B cell (primary cell): Measurements from ENCODE around the gene DRICH1. TPM values are rescaled to one million over a fixed set of nuclear protein-coding genes. Genes with fewer than 3 reads are reported as not detected.
"Not testable (repeated sequence)": the region's sequence is repeated elsewhere in the genome, so short reads cannot be mapped to it uniquely, and the experiment has no call there.

Experiments
- ATAC-seq: fragments of 200-7000 bp; cut with Tn5 transposase; one replicate; pipeline ENCODE4 v1.10.0; 2021; ENCODE audit warnings: low read depth, mild to moderate bottlenecking, moderate number of reproducible peaks, moderate library complexity
- CTCF ChIA-PET: fragments of 350-600 bp; sonication (Branson Sonifier 250); formaldehyde crosslinking; loops from one replicate; lab custom pipeline; 2021; ENCODE audit warnings: antibody characterized with exemption, inconsistent platforms; lab: Charles Lee
- POLR2A ChIA-PET: fragments of 350-600 bp; sonication (Branson Sonifier 250); formaldehyde crosslinking; loops from one replicate; lab custom pipeline; 2021; ENCODE audit warnings: antibody characterized with exemption; lab: Charles Lee
- DNase-seq: peaks from one replicate; pipeline ENCODE4 v3.0.0; 2013
- H2AFZ ChIP-seq: 2 replicates; pipeline ENCODE4 v1.6.1; 2012; ENCODE audit warnings: mild to moderate bottlenecking, low read depth, low read length; ENCODE audit not compliant: insufficient read depth, poor library complexity, severe bottlenecking
- H3K27ac ChIP-seq, 2 donors: 1 replicate in 1 of 2; 2 replicates in 1 of 2; pipeline ENCODE4 v1.5.1; 2012 to 2013; ENCODE audit warnings: low read length in 2 of 2, mild to moderate bottlenecking in 2 of 2, moderate library complexity in 1 of 2
- H3K27me3 ChIP-seq, 4 experiments: fragments of 200-600 bp in 1 of 4; sonication (generic) in 1 of 4; replicated peaks in 1 of 4; 1 replicate in 2 of 4; 2 replicates in 2 of 4; pipeline versions ENCODE4 v1.6.1 to v1.7.0; 2013 to 2016; ENCODE audit warnings: low read length in 3 of 4, mild to moderate bottlenecking in 2 of 4, mixed read lengths in 1 of 4, moderate library complexity in 1 of 4; ENCODE audit not compliant: insufficient read depth in 4 of 4, control insufficient read depth in 3 of 4; ENCODE audit errors: control extremely low read depth in 1 of 4
- H3K36me3 ChIP-seq, 2 experiments: replicated peaks in 1 of 2; 1 replicate in 1 of 2; 2 replicates in 1 of 2; pipeline versions ENCODE4 v1.6.1 to v1.7.1; 2013; ENCODE audit warnings: low read length in 1 of 2; ENCODE audit not compliant: insufficient read depth in 2 of 2, control insufficient read depth in 1 of 2; ENCODE audit errors: control extremely low read depth in 1 of 2, extremely low read depth in 1 of 2
- H3K4me1 ChIP-seq, 2 donors: fragments of 200-600 bp in 1 of 2; sonication (generic) in 1 of 2; 1 replicate in 1 of 2; 2 replicates in 1 of 2; pipeline versions ENCODE4 v1.5.1 to v1.6.1; 2013 to 2017; ENCODE audit warnings: low read length in 2 of 2; ENCODE audit not compliant: control insufficient read depth in 2 of 2, insufficient read depth in 2 of 2
- H3K4me2 ChIP-seq: replicated peaks from 2 replicates; pipeline ENCODE3; 2012; ENCODE audit warnings: mild to moderate bottlenecking, low read depth, low read length; ENCODE audit not compliant: poor library complexity, severe bottlenecking
- H3K4me3 ChIP-seq, 5 experiments: fragments of 200-600 bp in 1 of 5; sonication (generic) in 1 of 5; 1 replicate in 3 of 5; 2 replicates in 2 of 5; pipeline versions ENCODE4 v1.5.1 to v1.7.0; 2011 to 2016; ENCODE audit warnings: low read length in 4 of 5, mild to moderate bottlenecking in 4 of 5, low read depth in 2 of 5, control low read depth in 1 of 5, moderate library complexity in 1 of 5; ENCODE audit not compliant: insufficient read depth in 1 of 5; ENCODE audit errors: control extremely low read depth in 1 of 5, extremely low read depth in 1 of 5
- H3K79me2 ChIP-seq: fragments of 200-600 bp; sonication (generic); one replicate; pipeline ENCODE4 v1.6.0; 2016; ENCODE audit warnings: low read length; ENCODE audit not compliant: control insufficient read depth, insufficient read depth
- H3K9ac ChIP-seq: fragments of 200-600 bp; sonication (generic); 2 replicates; pipeline ENCODE4 v1.6.1; 2017; ENCODE audit warnings: mild to moderate bottlenecking, low read length, moderate library complexity
- H3K9me3 ChIP-seq, 3 donors: one replicate each; pipeline versions ENCODE4 v1.6.1 to v1.7.1; 2013; ENCODE audit warnings: low read length in 2 of 3; ENCODE audit not compliant: control insufficient read depth in 2 of 3, insufficient read depth in 1 of 3; ENCODE audit errors: control extremely low read depth in 1 of 3
- H4K20me1 ChIP-seq: 2 replicates; pipeline ENCODE4 v1.6.0; 2012; ENCODE audit warnings: mild to moderate bottlenecking, low read length; ENCODE audit not compliant: insufficient read depth, control insufficient read depth, poor library complexity, severe bottlenecking
- H3K27ac Mint-ChIP-seq: one replicate; pipeline ENCODE4 v1.8.0; 2021; ENCODE audit warnings: mixed read lengths
- H3K27me3 Mint-ChIP-seq: one replicate; pipeline ENCODE4 v1.8.0; 2021; ENCODE audit warnings: mixed read lengths
- H3K4me1 Mint-ChIP-seq: one replicate; pipeline ENCODE4 v1.8.0; 2021; ENCODE audit warnings: mixed read lengths
- H3K4me3 Mint-ChIP-seq: one replicate; pipeline ENCODE4 v1.8.0; 2021; ENCODE audit warnings: mixed read lengths
- H3K9me3 Mint-ChIP-seq: one replicate; pipeline ENCODE4 v1.8.0; 2022; ENCODE audit warnings: mixed read lengths; ENCODE audit not compliant: insufficient read depth
- EZH2 ChIP-seq: IDR thresholded peaks from 2 replicates; pipeline ENCODE4 v1.6.1; 2012; ENCODE audit warnings: borderline replicate concordance, low read depth, mild to moderate bottlenecking, moderate library complexity, low read length; ENCODE audit not compliant: insufficient read depth, poor library complexity, severe bottlenecking
- WGBS: methylation state at CpG from one replicate; pipeline ENCODE4 v1.1.5; 2013; ENCODE audit warnings: missing lambda C conversion rate; ENCODE audit not compliant: insufficient coverage; 5-methylcytosine and 5-hydroxymethylcytosine counted together
- intact Hi-C: fragments of 100-400 bp; cut with micrococcal nuclease; formaldehyde crosslinking; loops from one replicate; pipeline ENCODE4 v1.10.0; 2022
- polyA plus RNA-seq: library from polyadenylated mRNA; depleted of rRNA; stranded (reverse); fragments of >200 nt; gene quantifications from 2 replicates; pipeline ENCODE4 v1.2.3, GENCODE V29; 2012
- total RNA-seq, 2 donors: library from RNA; stranded (reverse); fragments of 120-200 nt in 1 of 2; gene quantifications; 1 replicate in 1 of 2; 2 replicates in 1 of 2; pipeline versions ENCODE4 v1.2.3 to v1.2.4, GENCODE V29; 2013 to 2022
- TF ChIP-seq, protein P1 (sequence below): fragments of 200-600 bp; IDR thresholded peaks from one replicate; pipeline ENCODE4 v1.8.0; 2022; ENCODE audit warnings: antibody characterized with exemption, mild to moderate bottlenecking

The DRICH1 gene
- total and polyA plus RNA-seq, 2 donors (not counting 1 experiment from before 2014, with no cell fraction given), result 0.37 to 1.5 TPM

DNA sequence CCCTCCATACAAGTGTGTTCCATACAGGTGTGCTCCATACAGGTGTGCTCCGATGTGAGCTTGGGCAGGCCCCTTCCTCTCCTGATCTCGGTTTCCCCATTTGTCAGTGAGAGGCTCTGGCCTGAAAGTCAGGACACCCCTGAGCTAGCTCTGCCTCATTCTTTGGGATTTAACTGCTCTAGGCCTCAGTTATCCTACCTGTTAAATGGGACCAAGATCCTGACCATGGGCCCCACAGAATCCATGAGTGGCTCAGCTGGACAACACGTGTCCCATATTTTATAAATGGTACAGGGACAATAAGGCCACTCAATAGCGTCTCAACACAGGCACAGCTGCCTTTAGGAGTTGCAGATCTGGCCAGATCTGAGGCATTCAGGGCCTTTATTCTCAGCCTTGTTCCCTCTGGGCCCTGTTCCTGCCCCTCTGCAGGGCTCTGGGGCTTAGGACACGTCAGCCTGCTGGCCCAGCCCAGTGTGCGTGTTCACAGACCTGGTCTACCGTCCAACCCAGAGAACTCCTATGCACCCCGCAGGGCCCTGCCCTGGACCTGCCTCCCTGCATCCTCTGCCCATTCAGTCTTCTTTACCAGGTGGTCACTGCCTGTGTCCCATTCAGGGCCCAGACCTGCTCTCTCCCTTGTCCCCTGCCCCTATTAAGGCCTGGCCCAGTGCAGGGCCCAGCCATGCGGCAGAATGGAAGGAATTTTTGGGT, 33.2 kb downstream of the DRICH1 start:
- H3K27me3 Mint-ChIP-seq, result no peaks in the 10 kb centered on the region
- WGBS, result 97% methylated on average over 9 of the region's 9 CpGs
- intact Hi-C loops, result no loop called here
- no peak overlapping the region for H2AFZ ChIP-seq
- H3K27ac Mint-ChIP-seq, result no peak overlapping the region
- no peak for ATAC-seq
- no peaks in the 10 kb centered on the region for H3K36me3 ChIP-seq
- H3K27ac ChIP-seq, result no peak overlapping the region
- DNase-seq, result no peak
- H3K9me3 ChIP-seq, result no peaks in the 10 kb centered on the region
- no peak overlapping the region for H3K4me2 ChIP-seq
- no peak overlapping the region for H3K4me3 Mint-ChIP-seq
- H4K20me1 ChIP-seq, result no peaks in the 10 kb centered on the region
- no peaks in the 10 kb centered on the region for H3K4me1 Mint-ChIP-seq
- no peak overlapping the region for H3K4me3 ChIP-seq
- H3K79me2 ChIP-seq, result no peaks in the 10 kb centered on the region
- ChIA-PET CTCF (no interaction called here), POLR2A (no interaction called here)
- no peaks in the 10 kb centered on the region for H3K27me3 ChIP-seq
- H3K9me3 Mint-ChIP-seq, result no peaks in the 10 kb centered on the region
- no peak overlapping the region for H3K9ac ChIP-seq
- H3K4me1 ChIP-seq, result no peaks in the 10 kb centered on the region
- TF ChIP-seq, protein P1, sequence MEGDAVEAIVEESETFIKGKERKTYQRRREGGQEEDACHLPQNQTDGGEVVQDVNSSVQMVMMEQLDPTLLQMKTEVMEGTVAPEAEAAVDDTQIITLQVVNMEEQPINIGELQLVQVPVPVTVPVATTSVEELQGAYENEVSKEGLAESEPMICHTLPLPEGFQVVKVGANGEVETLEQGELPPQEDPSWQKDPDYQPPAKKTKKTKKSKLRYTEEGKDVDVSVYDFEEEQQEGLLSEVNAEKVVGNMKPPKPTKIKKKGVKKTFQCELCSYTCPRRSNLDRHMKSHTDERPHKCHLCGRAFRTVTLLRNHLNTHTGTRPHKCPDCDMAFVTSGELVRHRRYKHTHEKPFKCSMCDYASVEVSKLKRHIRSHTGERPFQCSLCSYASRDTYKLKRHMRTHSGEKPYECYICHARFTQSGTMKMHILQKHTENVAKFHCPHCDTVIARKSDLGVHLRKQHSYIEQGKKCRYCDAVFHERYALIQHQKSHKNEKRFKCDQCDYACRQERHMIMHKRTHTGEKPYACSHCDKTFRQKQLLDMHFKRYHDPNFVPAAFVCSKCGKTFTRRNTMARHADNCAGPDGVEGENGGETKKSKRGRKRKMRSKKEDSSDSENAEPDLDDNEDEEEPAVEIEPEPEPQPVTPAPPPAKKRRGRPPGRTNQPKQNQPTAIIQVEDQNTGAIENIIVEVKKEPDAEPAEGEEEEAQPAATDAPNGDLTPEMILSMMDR, result no peak
- TF ChIP-seq EZH2, result no peak

- H3K4me2 ChIP-seq, H3K27ac ChIP-seq, H3K9ac ChIP-seq, H3K4me1 ChIP-seq, CTCF ChIA-PET, H3K27me3 ChIP-seq, H3K27me3 Mint-ChIP-seq, DNase-seq, H3K4me3 Mint-ChIP-seq, H2AFZ ChIP-seq, H3K27ac Mint-ChIP-seq, H3K9me3 Mint-ChIP-seq, H3K36me3 ChIP-seq, H3K9me3 ChIP-seq, intact Hi-C loops, ATAC-seq, H3K4me1 Mint-ChIP-seq, H4K20me1 ChIP-seq, H3K79me2 ChIP-seq, H3K4me3 ChIP-seq: not testable (repeated sequence)
- WGBS, result 75% methylated on average over 1 of the region's 7 CpGs
- POLR2A ChIA-PET, result interaction anchor here (0.7 kb wide), 1 partner anchor 96 kb away, joined by 3 read pairs; no protein-coding TSS in a partner anchor
Observed at GRCh38 chr22:23597576-23598268, 34.4 kb downstream of the DRICH1 start.

GRCh38 chr22:23595904-23596303, 36.2 kb downstream of the DRICH1 start:
- H2AFZ ChIP-seq, H3K4me2 ChIP-seq, H3K4me1 ChIP-seq, H3K9me3 Mint-ChIP-seq, H3K27me3 Mint-ChIP-seq, ATAC-seq, H3K27ac Mint-ChIP-seq, POLR2A ChIA-PET, intact Hi-C loops, H3K27ac ChIP-seq, H3K9me3 ChIP-seq, H3K9ac ChIP-seq, H3K4me1 Mint-ChIP-seq, H4K20me1 ChIP-seq, DNase-seq, H3K79me2 ChIP-seq, H3K27me3 ChIP-seq, CTCF ChIA-PET, H3K4me3 ChIP-seq, H3K36me3 ChIP-seq, H3K4me3 Mint-ChIP-seq: not testable (repeated sequence)
- WGBS, result 40% methylated on average over 6 of the region's 6 CpGs
